Keratinocyte (primary cell): Measurements from ENCODE around the gene THAP9.

Source experiments
- CTCF ChIP-seq, 3 experiments: IDR thresholded peaks in 1 of 3; conservative IDR thresholded peaks in 1 of 3; optimal IDR thresholded peaks in 1 of 3; 2 replicates in 2 of 3; 3 replicates in 1 of 3; pipeline versions ENCODE3 to v1.5.1; 2011; ENCODE audit warnings: low read length in 3 of 3, mild to moderate bottlenecking in 3 of 3, moderate library complexity in 2 of 3, control low read depth in 1 of 3, inconsistent platforms in 1 of 3; ENCODE audit not compliant: insufficient read depth in 2 of 3; ENCODE audit errors: extremely low read depth in 1 of 3
- EZH2 ChIP-seq: IDR thresholded peaks from one replicate; pipeline ENCODE4 v1.6.1; 2012; ENCODE audit warnings: inconsistent platforms, mild to moderate bottlenecking, low read length, moderate library complexity

- no peak for TF ChIP-seq CTCF (optimal IDR thresholded peaks at IDR 0.05 in 1 of 3, IDR thresholded peaks at IDR 0.05 in 1 of 3, conservative IDR thresholded peaks at IDR 0.05 in 1 of 3; ENCODE audit: extremely low read depth in 1 of 3, insufficient read depth in 2 of 3, low read length in 3 of 3)
- TF ChIP-seq EZH2, result no peak
Observed at GRCh38 chr4:82889287-82889686, 11.2 kb upstream of the THAP9 start.
